K562 (cell line): ENCODE results near the gene DHRS12. TPM values are rescaled to one million over a fixed set of nuclear protein-coding genes. Genes with fewer than 3 reads are reported as not detected.

Experiments used
- ATAC-seq: fragments of 200-7000 bp; cut with Tn5 transposase; 3 replicates; pipeline ENCODE4 v1.9.1; 2020; ENCODE audit warnings: moderate library complexity
- BruUV-seq: library from RNA; stranded (reverse); fragments of 400-500 nt; replicated peaks from 2 replicates; lab custom pipeline; 2021; lab: Mats Ljungman, UMichigan
- CTCF ChIA-PET: fragments of 300-600 bp; formaldehyde crosslinking; extraction: SDS; loops from one replicate; lab custom pipeline; 2021; ENCODE audit warnings: low intra/inter-chr PET ratio; lab: Yijun Ruan, JAX
- POLR2A ChIA-PET: fragments of 300-600, 350-650 bp; sonication (Branson Sonifier 250); formaldehyde crosslinking; extraction: SDS; loops from one replicate; lab custom pipeline; 2021; ENCODE audit warnings: antibody characterized with exemption, inconsistent platforms; lab: Yijun Ruan, JAX
- DNase-seq, 4 experiments: peaks; one replicate each; pipeline versions ENCODE4 v3.0.0 to v3.0.0-alpha.2; 2011 to 2018; ENCODE audit warnings: low spot score in 3 of 4, mixed read lengths in 3 of 4; ENCODE audit errors: extremely low read depth in 1 of 4
- FAIRE-seq: peaks from 2 replicates; lab custom pipeline; 2011; peaks lifted over from hg19 to GRCh38; lab: Jason Lieb, UNC
- H2AFZ ChIP-seq: 2 replicates; pipeline ENCODE4 v1.6.0; 2011; ENCODE audit warnings: low read depth, low read length, control low read depth, inconsistent platforms
- H3K27ac ChIP-seq: fragments of 200-600 bp; 3 replicates; pipeline ENCODE4 v1.8.0; 2011; ENCODE audit warnings: low read depth, mild to moderate bottlenecking, control low read depth, inconsistent platforms, low read length, moderate library complexity, mixed read lengths; ENCODE audit errors: extremely low read depth
- H3K27me3 ChIP-seq, 2 experiments: fragments of 300-600 bp in 1 of 2; 2 replicates in 1 of 2; 3 replicates in 1 of 2; pipeline versions ENCODE4 v1.6.0 to v1.8.0; 2011; ENCODE audit warnings: inconsistent platforms in 2 of 2, low read length in 2 of 2, mild to moderate bottlenecking in 1 of 2, mixed read lengths in 1 of 2, moderate library complexity in 1 of 2; ENCODE audit not compliant: control insufficient read depth in 2 of 2, insufficient read depth in 2 of 2
- H3K36me3 ChIP-seq: fragments of 300-600 bp; 3 replicates; pipeline ENCODE4 v1.8.0; 2011; ENCODE audit warnings: mild to moderate bottlenecking, low read length, inconsistent platforms; ENCODE audit not compliant: control insufficient read depth, insufficient read depth
- H3K4me1 ChIP-seq, 2 experiments: fragments of 200-600 bp in 1 of 2; replicated peaks in 1 of 2; 2 replicates in 1 of 2; 3 replicates in 1 of 2; pipeline versions ENCODE4 v1.5.1 to v1.8.0; 2011; ENCODE audit warnings: inconsistent platforms in 2 of 2, low read length in 2 of 2, mild to moderate bottlenecking in 1 of 2, mixed read lengths in 1 of 2, moderate library complexity in 1 of 2; ENCODE audit not compliant: control insufficient read depth in 2 of 2, insufficient read depth in 2 of 2
- H3K4me2 ChIP-seq: 2 replicates; pipeline ENCODE4 v1.6.1; 2011; ENCODE audit warnings: low read length, control low read depth, inconsistent platforms, mixed read lengths; ENCODE audit not compliant: insufficient read depth
- H3K4me3 ChIP-seq: fragments of 200-600 bp; sonication (generic), shearing (Covaris generic); 2 replicates; pipeline ENCODE4 v1.5.1; 2016; ENCODE audit warnings: control low read depth, inconsistent platforms
- H3K79me2 ChIP-seq: fragments of 200-600 bp; 3 replicates; pipeline ENCODE4 v1.8.0; 2011; ENCODE audit warnings: low read length, inconsistent platforms; ENCODE audit not compliant: control insufficient read depth, insufficient read depth
- H3K9ac ChIP-seq, 2 experiments: 2 replicates each; pipeline versions ENCODE4 v1.6.0 to v1.6.1; 2011; ENCODE audit warnings: low read depth in 2 of 2, low read length in 2 of 2, control low read depth in 1 of 2, inconsistent platforms in 1 of 2, mild to moderate bottlenecking in 1 of 2, mixed read lengths in 1 of 2; ENCODE audit not compliant: insufficient read depth in 1 of 2
- H3K9me1 ChIP-seq: one replicate; pipeline ENCODE4 v1.6.0; 2011; ENCODE audit warnings: inconsistent platforms, mild to moderate bottlenecking, low read length, moderate library complexity; ENCODE audit not compliant: control insufficient read depth, insufficient read depth
- H3K9me3 ChIP-seq: replicated peaks from 2 replicates; pipeline ENCODE4 v1.5.1; 2011; ENCODE audit warnings: low read depth, low read length, inconsistent platforms; ENCODE audit not compliant: control insufficient read depth, insufficient read depth
- H4K20me1 ChIP-seq: replicated peaks from 2 replicates; pipeline ENCODE4 v1.6.1; 2011; ENCODE audit warnings: low read length, inconsistent platforms, mixed read lengths; ENCODE audit not compliant: control insufficient read depth, insufficient read depth
- MAX ChIP-seq: sonication (generic); formaldehyde crosslinking; IDR thresholded peaks from 2 replicates; pipeline ENCODE4 v1.9.0; 2022; ENCODE audit warnings: mild to moderate bottlenecking, missing genetic modification reagents
- ZC3H8 ChIP-seq: fragments of 450-650 bp; IDR thresholded peaks from 2 replicates; pipeline ENCODE4 v1.6.1; 2017
- ZNF354B ChIP-seq: fragments of 250-450 bp; sonication (Bioruptor Pico); IDR thresholded peaks from 2 replicates; pipeline ENCODE4 v1.4.0; 2020
- ZNF696 ChIP-seq: fragments of 250-450 bp; sonication (Bioruptor Pico); conservative IDR thresholded peaks from 2 replicates; pipeline ENCODE4 v1.4.0; 2020; ENCODE audit warnings: mild to moderate bottlenecking, moderate library complexity
- whole genome bisulfite sequencing: fragments of 100-300 bp; shearing (Covaris generic); methylation state at CpG from one replicate; pipeline ENCODE4 v1.1.6; 2016; ENCODE audit warnings: low coverage, mixed read lengths; ENCODE audit not compliant: insufficient coverage; ENCODE audit errors: missing lambda C conversion rate; 5-methylcytosine and 5-hydroxymethylcytosine counted together
- in situ Hi-C: fragments of 300-500 bp; cut with MboI; formaldehyde crosslinking; loops from 4 replicates; pipeline ENCODE4 v1.15.0; 2018; ENCODE audit warnings: inconsistent platforms, mixed read lengths
- intact Hi-C: fragments of 100-400 bp; cut with micrococcal nuclease; formaldehyde crosslinking; loops from 2 replicates; pipeline ENCODE4 v1.14.2; 2022
- polyA plus RNA-seq, 8 experiments: library from polyadenylated mRNA; depleted of rRNA in 4 of 8; stranded (reverse) in 5 of 8; unstranded in 3 of 8; fragments of >200 nt; fragmentation: Nextera tagmentation in 2 of 8; fragmentation: Illumina TruSeq in 1 of 8; extraction: Ambion mirVana in 2 of 8; extraction: Trizol in 1 of 8; gene quantifications; 2 replicates each; pipeline versions ENCODE4 v1.2.1 to v1.2.3, GENCODE V29; 2011 to 2014; ENCODE audit warnings: inconsistent platforms in 1 of 8, missing spikeins in 1 of 8
- total RNA-seq, 7 experiments: library from RNA; depleted of rRNA in 6 of 7; stranded (reverse); fragments of >200 nt in 6 of 7; fragmentation: Illumina TruSeq in 2 of 7; extraction: Trizol in 2 of 7; gene quantifications; 2 replicates each; pipeline versions ENCODE4 v1.2.1 to v1.2.3, GENCODE V29; 2011 to 2021; ENCODE audit warnings: low replicate concordance in 1 of 7

DHRS12 gene
- total and polyA plus RNA-seq, 9 of the 15 experiments (the other 6 are each of a cell fraction or from before 2014, with no cell fraction given): 0.62 to 2.7 (median 0.98) TPM

- CTCF ChIA-PET: no interaction called here
- no peaks in the 10 kb centered on the region for H3K9me3 ChIP-seq
- H3K27me3 ChIP-seq: peaks cover 0 to 15% of the 10 kb centered on the region in 2 experiments; a peak in 3 of 5 replicates
- no peak overlapping the region for H3K4me2 ChIP-seq
- peaks cover 5 to 12% of the 10 kb centered on the region in 2 experiments; a peak in 4 of 5 replicates for H3K4me1 ChIP-seq
- no peaks in the 10 kb centered on the region for H3K36me3 ChIP-seq
- H3K79me2 ChIP-seq: no peaks in the 10 kb centered on the region
- H3K4me3 ChIP-seq: no peak overlapping the region
- FAIRE-seq (no peak), ATAC-seq (no peak), DNase-seq (no peak)
- POLR2A ChIA-PET: interaction anchor here (1.1 to 1.2 kb wide), 2 partner anchors 11 to 329 kb away, joined by 3 read pairs; partner anchors contain the start of gene INTS6
- H3K27ac ChIP-seq: no peak overlapping the region
- no peak overlapping the region for H3K9ac ChIP-seq
- BruUV-seq: no TSS peak
- no peaks in the 10 kb centered on the region for H4K20me1 ChIP-seq
- TF ChIP-seq ZNF696 (CRISPR knock-in tag): no peak
- TF ChIP-seq ZC3H8: no peak
- TF ChIP-seq MAX (CRISPR knock-in tag): no peak
- TF ChIP-seq ZNF354B (CRISPR knock-in tag): no peak
- intact Hi-C loops: no loop called here
- WGBS: 42% methylated on average over 11 of the region's 15 CpGs
- no peak overlapping the region for H2AFZ ChIP-seq
- in situ Hi-C loops: no loop called here
- no peaks in the 10 kb centered on the region for H3K9me1 ChIP-seq
These were observed 21.8 kb downstream of the DHRS12 start for GRCh38 chr13:51782026-51782710.
